MM.1S (cell line): ENCODE data around the gene JPT2.

Experiments used
- CTCF ChIP-seq: fragments of 300-600 bp; sonication (generic); IDR thresholded peaks from 2 replicates; pipeline ENCODE4 v1.5.1; 2016; ENCODE audit warnings: antibody characterized with exemption, low read length, mixed read lengths
- EZH2 ChIP-seq: fragments of 300-600 bp; sonication (generic); optimal IDR thresholded peaks from 2 replicates; pipeline ENCODE3; 2017; ENCODE audit warnings: low read depth, mild to moderate bottlenecking, antibody characterized with exemption, low read length, mixed read lengths
- EZH2phosphoT487 ChIP-seq: fragments of 300-600 bp; sonication (generic); IDR thresholded peaks from 2 replicates; pipeline ENCODE4 v1.6.1; 2018; ENCODE audit warnings: antibody characterized with exemption, low read length

DNA sequence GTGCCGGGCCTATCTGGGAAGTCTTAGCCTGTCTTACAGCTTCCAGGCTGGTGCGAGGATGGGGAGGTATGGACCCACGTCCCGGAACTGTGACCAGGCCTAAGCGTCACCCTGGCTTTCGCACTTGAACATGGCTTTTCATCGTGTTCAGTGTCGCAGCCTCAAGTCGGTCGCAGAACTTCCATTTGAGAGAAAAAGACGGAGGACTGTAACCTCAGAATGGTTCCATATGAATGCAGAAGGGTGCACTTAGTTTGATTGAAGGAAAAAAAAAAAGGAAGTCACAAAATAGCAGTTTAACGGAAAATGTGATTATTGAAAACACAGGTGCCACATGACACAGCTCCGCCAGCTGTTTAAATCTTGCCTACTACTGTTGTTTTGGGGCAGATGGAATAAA is 30.2 kb upstream of the JPT2 start:
- TF ChIP-seq CTCF = no peak
- no peak for TF ChIP-seq EZH2phosphoT487
- TF ChIP-seq EZH2 = no peak
